ENCODE results near the gene CLTRN.

CLTRN gene

DNA sequence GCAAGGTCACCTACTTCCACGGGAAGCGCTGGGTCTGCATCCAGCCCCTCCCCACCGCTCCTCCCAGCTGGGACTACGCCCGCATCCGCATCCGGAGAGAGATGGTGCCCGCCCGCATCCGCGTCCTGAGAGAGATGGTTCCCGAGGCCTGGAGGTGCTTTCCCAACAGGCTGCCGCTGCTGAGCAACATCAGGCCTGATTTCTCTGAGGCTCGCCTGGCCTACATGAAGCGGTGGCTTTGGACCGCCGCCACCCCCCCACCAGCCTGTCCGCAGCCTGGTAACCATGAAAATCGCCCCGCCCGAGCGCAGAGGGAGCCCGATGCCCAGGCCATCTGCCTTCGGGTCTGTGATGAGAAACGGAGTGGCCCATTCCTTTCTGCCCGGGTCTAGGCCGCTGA, 18.1 kb downstream of the CLTRN start:
- TF ChIP-seq, protein P1, sequence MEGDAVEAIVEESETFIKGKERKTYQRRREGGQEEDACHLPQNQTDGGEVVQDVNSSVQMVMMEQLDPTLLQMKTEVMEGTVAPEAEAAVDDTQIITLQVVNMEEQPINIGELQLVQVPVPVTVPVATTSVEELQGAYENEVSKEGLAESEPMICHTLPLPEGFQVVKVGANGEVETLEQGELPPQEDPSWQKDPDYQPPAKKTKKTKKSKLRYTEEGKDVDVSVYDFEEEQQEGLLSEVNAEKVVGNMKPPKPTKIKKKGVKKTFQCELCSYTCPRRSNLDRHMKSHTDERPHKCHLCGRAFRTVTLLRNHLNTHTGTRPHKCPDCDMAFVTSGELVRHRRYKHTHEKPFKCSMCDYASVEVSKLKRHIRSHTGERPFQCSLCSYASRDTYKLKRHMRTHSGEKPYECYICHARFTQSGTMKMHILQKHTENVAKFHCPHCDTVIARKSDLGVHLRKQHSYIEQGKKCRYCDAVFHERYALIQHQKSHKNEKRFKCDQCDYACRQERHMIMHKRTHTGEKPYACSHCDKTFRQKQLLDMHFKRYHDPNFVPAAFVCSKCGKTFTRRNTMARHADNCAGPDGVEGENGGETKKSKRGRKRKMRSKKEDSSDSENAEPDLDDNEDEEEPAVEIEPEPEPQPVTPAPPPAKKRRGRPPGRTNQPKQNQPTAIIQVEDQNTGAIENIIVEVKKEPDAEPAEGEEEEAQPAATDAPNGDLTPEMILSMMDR (IDR thresholded peaks at IDR 0.05; ENCODE audit: control insufficient read depth, insufficient read depth, low read depth, low read length, missing control alignments): no peak
- DNase-seq (ENCODE audit: low read depth): no peak
- no peak overlapping the region for H3K4me3 ChIP-seq (ENCODE audit: control insufficient read depth, low read depth, low read length)

GRCh38 chrX:15646031-15646430, 18.6 kb downstream of the CLTRN start:
- DNase-seq (ENCODE audit: low read depth): no peak
- TF ChIP-seq, protein P1 (IDR thresholded peaks at IDR 0.05; ENCODE audit: control insufficient read depth, insufficient read depth, low read depth, low read length, missing control alignments): no peak
- H3K4me3 ChIP-seq (ENCODE audit: control insufficient read depth, low read depth, low read length): no peak overlapping the region

GRCh38 chrX:15645266-15645665, 19.3 kb downstream of the CLTRN start:
- TF ChIP-seq, protein P1 (IDR thresholded peaks at IDR 0.05; ENCODE audit: control insufficient read depth, insufficient read depth, low read depth, low read length, missing control alignments): no peak
- H3K4me3 ChIP-seq (ENCODE audit: control insufficient read depth, low read depth, low read length): no peak overlapping the region
- no peak for DNase-seq (ENCODE audit: low read depth)

- TF ChIP-seq, protein P1 (IDR thresholded peaks at IDR 0.05; ENCODE audit: control insufficient read depth, insufficient read depth, low read depth, low read length, missing control alignments): no peak
- DNase-seq (ENCODE audit: low read depth): no peak
- H3K4me3 ChIP-seq (ENCODE audit: control insufficient read depth, low read depth, low read length): no peak overlapping the region
These were observed 20.1 kb downstream of the CLTRN start for GRCh38 chrX:15644560-15644872.

GRCh38 chrX:15643786-15644559, 20.6 kb downstream of the CLTRN start:
- no peak for DNase-seq (ENCODE audit: low read depth)
- TF ChIP-seq, protein P1 (IDR thresholded peaks at IDR 0.05; ENCODE audit: control insufficient read depth, insufficient read depth, low read depth, low read length, missing control alignments): no peak
- H3K4me3 ChIP-seq (ENCODE audit: control insufficient read depth, low read depth, low read length): no peak overlapping the region

DNA sequence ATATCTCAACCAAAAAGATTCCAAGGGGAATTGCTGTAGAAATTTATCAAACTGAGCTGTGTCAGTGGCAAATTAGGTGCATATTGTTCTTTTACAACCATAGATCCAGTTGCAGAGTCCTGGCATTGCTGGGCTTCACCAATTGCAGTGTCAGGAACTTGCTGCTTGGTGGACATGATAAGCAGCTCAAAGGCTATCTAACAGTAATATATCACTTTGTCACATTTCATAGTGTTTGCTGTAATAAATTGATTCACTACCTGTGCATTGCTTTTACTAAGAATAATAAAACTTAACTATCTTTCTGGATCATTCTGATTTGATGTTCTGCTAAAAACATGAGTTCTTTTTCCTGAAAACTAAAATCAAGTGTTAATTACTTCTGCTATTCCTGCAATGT, 33.0 kb downstream of the CLTRN start:
- DNase-seq (ENCODE audit: low read depth): no peak
- TF ChIP-seq, protein P1 (IDR thresholded peaks at IDR 0.05; ENCODE audit: control insufficient read depth, insufficient read depth, low read depth, low read length, missing control alignments): no peak
- H3K4me3 ChIP-seq (ENCODE audit: control insufficient read depth, low read depth, low read length): no peak overlapping the region

Measured in AG09309 (cell line).